GM12872 (cell line): ENCODE results near the gene GNAL.

ENCODE experiments used
- TF ChIP-seq, protein P1 (sequence below): IDR thresholded peaks from 3 replicates; pipeline ENCODE4 v1.5.1; 2011; ENCODE audit warnings: low read depth, mild to moderate bottlenecking, low read length, moderate library complexity; ENCODE audit not compliant: insufficient read depth

The GNAL gene

DNA sequence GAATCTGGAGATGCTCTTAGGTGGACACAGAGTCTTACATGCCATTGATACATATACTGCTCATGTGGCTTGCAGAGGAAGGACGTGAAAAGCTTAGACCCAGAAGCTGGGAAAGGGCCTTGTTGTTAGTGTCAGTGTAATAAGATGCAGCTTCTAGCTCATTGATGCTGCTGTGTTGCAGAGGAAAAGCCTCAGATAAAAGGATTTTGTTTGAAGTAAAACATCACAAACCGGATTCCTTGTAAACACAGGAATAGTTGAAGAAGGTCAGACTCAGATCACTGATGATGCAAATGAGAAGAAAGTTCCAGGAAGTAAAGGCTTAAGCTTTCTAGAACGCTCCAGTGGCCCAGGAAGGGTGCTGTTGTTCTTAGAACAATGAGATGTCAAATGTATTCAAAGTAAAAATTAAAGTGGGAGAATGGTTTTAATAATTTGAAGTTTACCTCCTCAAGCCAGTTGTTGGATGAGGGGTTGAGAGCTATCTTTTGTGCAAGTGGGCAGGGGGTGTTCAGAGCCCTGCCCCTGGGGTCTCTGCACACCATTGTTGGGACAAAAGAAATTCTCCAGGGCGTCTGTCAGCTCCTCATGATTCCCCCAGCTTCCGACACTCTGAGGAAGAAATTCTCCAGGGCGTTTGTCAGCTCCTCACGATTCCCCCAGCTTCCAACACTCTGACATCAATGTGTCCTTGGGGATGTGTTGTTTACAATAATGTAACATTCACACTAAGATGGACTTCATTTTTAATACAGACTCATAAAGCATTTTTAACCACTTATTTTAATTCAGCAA is 100.8 kb downstream of the GNAL start:
- TF ChIP-seq, protein P1, sequence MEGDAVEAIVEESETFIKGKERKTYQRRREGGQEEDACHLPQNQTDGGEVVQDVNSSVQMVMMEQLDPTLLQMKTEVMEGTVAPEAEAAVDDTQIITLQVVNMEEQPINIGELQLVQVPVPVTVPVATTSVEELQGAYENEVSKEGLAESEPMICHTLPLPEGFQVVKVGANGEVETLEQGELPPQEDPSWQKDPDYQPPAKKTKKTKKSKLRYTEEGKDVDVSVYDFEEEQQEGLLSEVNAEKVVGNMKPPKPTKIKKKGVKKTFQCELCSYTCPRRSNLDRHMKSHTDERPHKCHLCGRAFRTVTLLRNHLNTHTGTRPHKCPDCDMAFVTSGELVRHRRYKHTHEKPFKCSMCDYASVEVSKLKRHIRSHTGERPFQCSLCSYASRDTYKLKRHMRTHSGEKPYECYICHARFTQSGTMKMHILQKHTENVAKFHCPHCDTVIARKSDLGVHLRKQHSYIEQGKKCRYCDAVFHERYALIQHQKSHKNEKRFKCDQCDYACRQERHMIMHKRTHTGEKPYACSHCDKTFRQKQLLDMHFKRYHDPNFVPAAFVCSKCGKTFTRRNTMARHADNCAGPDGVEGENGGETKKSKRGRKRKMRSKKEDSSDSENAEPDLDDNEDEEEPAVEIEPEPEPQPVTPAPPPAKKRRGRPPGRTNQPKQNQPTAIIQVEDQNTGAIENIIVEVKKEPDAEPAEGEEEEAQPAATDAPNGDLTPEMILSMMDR, result no peak

DNA sequence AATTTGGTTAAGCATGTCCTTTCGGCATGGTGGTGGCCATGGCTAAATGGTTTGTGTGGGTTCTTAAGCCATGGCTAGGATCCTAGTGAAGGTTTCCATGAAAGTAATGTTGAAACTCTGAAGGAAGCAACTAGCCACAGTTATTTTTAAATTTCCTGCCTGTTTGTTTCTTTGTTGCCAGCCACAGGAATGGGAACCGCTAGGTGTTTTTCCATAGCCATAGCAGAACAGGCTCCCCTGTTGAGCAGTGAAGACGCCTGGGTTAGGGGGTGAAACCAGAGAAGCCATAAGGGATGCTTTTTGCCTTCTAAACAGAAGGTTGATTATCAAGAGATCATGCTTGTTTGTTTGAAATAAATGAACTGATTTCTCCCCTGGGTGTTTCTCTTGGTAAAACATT is 102.1 kb downstream of the GNAL start:
- TF ChIP-seq, protein P1, result no peak

DNA sequence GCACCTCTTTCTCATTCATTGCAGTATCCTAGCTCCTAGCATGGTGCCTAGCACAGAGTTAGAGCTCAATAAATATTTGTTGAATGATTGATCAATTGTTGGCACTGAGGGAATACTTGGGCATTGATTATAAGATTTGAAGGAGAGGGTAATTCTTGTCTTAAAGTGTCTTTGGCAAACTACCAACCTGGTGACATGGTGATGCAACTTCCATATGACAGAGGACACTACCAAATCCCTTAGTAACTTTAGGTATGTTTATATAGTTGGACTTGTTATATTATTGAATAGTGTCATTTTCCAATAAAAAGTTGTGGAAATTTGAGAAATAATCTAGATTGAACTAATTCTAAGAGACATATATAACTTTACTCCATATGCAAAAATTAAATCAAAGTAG is 103.6 kb downstream of the GNAL start:
- TF ChIP-seq, protein P1, result no peak

DNA sequence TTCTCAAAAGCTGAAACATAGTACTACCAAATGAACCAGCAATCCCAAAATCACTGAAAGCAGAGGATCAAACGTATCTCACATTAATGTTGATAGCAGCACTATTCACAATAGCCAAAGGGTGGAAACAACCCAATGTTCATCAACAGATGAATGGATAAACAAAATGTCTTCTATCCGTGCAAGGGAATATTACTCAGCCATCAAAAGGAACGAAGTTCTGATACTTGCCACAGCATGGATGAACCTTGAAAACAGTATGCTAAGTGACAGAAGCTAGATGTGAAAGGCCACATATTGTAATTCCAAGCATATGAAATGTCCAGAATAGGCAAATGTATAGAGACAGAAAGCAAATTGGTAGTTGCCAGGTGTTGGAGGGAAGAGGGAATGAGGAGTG is 105.1 kb downstream of the GNAL start:
- TF ChIP-seq, protein P1, result no peak

DNA sequence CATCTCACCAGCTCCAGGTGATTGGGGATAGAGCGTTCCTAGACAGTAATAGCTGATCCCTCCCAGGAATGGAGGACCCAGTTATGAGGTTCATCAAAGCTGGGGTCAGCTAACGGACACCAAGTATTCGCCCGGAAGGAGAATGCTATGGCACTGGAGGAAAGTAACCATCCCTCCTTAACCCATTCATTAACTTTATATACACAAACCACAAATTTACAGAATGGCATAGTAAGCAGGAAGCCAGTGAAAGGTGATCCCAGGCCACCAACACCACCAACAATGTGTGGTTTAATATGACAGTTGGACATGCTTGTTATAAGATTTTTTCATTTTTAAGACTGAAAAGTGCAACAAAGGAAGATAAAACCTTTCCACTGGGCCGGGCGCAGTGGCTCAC is 106.9 kb downstream of the GNAL start:
- TF ChIP-seq, protein P1, result no peak

DNA sequence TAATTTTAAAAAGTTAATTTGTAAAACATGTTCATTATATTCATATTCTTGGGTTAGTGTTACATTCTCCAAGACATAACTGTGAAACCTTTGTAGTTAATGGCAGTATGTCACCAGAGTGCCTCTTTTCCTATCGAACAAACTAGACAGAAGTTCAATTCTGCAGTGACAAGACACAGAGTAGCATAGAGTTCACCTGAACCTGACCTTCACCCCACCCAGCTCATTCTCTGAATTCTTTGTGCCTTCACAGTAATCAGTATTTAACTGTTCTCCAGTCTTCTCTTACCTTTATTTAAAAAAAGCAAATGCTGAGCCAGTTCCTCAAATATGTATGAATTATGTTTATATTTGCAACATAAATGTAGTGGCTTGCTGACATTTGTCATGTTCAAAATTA is 109.2 kb downstream of the GNAL start:
- TF ChIP-seq, protein P1, result no peak

DNA sequence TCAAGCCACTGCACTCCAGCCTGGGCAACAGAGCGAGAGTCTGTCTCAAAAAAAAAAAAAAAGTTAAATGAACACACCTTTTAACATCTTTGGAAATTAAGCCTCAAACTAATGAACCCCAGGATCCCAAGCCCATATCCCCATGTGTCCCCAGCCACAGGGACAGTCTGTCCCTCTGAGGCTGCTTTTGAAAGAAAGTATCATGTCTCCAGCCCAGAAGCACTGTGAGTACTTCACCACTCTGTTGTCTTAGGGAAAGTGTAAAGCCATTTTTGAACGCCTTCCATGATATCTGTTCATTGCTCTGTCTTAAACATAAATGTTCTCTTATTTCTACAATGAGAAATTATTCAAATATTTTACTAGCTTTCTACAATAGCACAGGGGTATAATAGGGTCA is 110.0 kb downstream of the GNAL start:
- TF ChIP-seq, protein P1, result no peak
